Erythroblast (primary cell): ENCODE measurements around the gene DBN1.

Source experiments
- GATA1 ChIP-seq: IDR thresholded peaks from 2 replicates; pipeline ENCODE4 v1.6.1; 2011; ENCODE audit warnings: low read depth, mild to moderate bottlenecking, control low read depth, low read length, moderate library complexity
- POLR2A ChIP-seq: IDR thresholded peaks from 2 replicates; pipeline ENCODE4 v1.6.1; 2011; ENCODE audit warnings: mild to moderate bottlenecking, low read length

DNA sequence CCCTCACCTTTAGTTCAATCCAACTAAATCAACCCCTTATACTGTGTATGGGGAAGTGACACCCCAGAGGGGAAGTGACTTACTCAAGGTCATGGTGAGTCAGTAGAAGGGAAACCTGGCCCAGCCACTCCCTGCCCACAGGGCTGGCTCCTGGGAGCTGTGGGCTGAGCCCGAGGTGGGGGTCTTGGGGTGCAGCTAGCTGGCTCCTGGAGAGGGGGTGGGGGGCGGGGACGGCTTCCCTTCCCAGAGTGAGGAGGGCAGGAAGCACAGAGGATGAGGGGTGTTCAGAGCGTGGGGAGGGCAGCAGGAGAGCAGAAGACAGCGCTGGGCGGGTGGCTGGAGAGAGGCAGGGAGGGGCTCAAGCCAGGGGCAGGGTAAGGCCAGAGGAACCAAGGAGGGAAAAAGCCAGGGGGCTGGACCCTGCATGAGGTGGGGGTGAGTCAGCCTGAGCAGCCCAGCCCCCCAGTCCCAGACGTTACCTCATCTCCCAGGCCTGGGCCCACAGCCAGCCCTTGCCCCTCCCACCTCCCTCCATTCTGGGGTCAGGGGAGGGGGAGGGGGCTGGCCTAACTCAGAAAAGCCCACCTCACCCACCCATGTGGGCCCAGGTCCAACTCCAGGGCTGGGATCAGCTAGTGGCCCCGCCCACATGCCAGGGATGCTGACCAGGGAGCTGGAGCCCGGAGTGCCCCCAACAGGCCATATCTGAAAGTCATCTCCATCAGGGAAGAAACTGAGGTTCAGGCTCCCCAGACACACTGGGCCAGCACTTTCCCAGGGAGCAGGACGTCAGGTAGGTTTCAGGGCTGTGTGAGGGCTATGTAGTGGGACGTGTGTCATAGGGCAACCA, 21.1 kb upstream of the DBN1 start:
- TF ChIP-seq POLR2A (no peak), GATA1 (no peak)
